Activated gamma-delta T cell (primary cell): ENCODE data around the gene TRIM72.
"Not testable (repeated sequence)": the region's sequence is repeated elsewhere in the genome, so short reads cannot be mapped to it uniquely, and the experiment has no call there.

ENCODE experiments used
- DNase-seq: peaks from one replicate; lab custom pipeline; 2025; lab: John Stamatoyannopoulos, UW

TRIM72 gene

DNA sequence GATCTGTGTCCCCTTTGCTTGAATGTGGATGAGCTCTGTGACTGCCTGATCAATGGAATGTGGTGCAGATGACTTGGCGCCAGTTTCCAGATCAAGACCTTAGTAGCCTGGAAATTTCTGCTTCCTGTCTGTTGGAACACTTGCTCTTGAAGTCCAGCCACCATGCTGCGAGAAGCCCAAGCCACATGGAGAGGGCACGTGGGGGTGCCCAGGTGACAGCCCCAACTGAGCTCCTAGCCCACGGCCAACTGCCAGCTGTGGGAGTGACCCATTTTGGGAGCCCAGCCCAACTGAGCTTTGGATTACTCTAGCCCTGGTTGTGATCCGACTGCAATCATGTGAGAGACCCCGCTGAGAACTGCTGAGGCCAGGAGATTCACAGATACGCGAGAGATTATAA, 42.5 kb downstream of the TRIM72 start:
- no peak for DNase-seq

GRCh38 chr16:31258366-31258765, 44.4 kb downstream of the TRIM72 start:
- DNase-seq, result no peak

DNA sequence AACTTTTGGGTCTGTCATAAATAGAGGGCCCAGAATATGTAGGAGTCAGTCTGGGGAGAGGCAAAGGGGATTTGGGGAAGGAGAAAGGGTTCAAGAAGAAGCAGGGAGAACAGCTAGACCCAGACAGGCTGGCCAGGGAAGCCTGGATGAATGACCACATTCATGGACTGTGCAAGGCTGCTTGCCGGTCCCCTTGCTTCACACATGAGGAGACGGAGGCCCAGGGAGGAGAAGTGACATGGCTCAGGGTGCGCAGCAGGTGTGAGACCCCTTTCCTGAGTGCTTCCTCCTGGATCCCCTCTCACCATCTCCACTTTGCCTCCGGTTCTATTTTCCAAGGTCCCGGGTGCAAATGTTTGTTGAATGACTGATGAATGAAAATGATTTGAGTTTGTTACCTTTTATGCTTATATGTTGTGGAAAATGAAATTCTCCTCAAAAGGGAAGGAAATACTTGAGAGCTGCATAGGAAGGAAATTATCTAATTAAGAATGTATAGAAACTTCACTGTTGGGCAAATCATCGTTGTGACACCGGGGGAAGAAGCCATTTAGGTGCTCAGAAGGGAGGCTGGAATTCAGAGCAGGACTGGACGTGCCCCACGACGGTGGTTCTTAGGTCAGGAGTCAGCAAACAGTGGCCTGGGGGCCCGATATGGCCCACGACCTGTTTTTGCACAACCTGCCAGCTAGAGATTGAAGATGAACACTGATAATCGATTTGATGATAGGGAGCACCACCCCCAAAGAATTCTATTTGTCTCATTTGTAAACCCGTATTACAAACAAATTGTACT, 46.4 kb downstream of the TRIM72 start:
- DNase-seq, result no peak

DNA sequence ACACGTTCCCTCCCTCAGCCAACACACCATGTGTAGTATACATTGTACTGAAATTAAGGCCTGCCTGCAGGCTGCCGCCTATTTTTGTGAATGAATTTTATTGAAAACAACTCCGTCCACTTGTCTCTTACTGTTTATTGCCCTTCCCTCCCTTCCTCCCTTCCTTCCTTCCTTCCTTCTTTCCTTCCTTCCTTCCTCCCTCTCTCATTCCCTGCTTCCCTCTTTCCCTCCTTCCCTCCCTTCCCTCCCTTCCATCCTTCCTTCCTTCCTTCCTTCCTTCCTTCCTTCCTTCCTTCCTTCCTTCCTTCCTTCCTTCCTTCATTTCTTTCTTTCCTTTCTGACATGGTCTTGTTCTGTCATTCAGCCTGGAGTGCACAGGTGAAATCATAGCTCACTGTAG, 48.2 kb downstream of the TRIM72 start:
- no peak for DNase-seq

GRCh38 chr16:31265329-31266245, 51.7 kb downstream of the TRIM72 start:
- DNase-seq, result peak; percentile 59

- DNase-seq, result no peak
Observed at GRCh38 chr16:31267332-31268032, 53.6 kb downstream of the TRIM72 start.

GRCh38 chr16:31268033-31268365, 54.1 kb downstream of the TRIM72 start:
- no peak for DNase-seq

GRCh38 chr16:31268891-31269290, 55.0 kb downstream of the TRIM72 start:
- no peak for DNase-seq

DNA sequence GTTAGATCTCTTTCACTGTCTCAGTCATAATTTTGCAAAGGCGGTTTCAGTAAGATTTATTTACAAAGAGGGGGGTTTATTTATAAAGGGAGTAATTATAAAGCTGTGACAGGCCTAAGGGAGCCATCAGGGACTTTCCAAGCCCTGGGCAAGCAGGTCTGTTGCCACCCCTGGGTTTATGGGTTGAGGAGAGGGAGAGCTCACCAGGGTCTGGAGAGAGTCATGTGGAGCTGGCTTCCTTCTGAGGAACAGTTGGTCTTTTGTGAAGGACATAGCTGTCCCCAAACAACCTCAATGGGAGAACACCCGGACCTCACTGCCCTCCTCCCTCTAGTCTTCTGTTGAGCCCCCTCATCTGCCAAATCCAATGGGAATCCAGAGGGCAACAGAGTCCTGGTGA, 55.6 kb downstream of the TRIM72 start:
- DNase-seq, result no peak

DNA sequence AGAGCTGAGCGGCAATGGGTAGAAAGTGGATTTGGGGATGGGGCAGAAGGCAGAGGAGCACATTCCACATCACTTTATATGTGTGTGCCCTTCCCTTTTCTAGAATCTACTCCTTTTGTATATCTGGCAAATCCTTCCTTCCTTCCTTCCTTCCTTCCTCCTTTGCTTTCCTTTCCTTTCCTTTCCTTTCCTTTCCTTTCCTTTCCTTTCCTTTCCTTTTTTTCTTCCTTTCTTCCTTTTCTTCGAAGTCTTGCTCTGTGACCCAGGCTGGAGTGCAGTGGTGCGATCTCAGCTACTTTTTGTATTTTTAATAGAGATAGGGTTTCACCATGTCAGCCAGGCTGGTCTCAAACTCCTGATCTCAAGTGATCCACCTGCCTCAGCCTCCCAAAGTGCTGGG, 56.1 kb downstream of the TRIM72 start:
- not testable (repeated sequence) for DNase-seq

DNA sequence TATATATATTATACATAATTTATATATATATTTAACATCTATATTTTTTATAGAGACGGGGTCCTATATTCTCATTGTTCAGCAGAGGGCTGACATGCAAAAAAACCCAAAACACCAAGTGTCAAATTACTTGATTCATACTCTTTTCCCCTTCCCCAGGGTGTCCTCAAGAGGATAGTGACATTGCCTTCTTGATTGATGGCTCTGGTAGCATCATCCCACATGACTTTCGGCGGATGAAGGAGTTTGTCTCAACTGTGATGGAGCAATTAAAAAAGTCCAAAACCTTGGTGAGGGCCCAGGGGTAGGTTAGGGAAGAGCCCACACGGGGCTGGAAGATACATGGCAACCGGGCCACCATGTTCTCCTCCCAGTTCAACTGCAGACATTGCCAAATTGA, 56.9 kb downstream of the TRIM72 start:
- no peak for DNase-seq

DNA sequence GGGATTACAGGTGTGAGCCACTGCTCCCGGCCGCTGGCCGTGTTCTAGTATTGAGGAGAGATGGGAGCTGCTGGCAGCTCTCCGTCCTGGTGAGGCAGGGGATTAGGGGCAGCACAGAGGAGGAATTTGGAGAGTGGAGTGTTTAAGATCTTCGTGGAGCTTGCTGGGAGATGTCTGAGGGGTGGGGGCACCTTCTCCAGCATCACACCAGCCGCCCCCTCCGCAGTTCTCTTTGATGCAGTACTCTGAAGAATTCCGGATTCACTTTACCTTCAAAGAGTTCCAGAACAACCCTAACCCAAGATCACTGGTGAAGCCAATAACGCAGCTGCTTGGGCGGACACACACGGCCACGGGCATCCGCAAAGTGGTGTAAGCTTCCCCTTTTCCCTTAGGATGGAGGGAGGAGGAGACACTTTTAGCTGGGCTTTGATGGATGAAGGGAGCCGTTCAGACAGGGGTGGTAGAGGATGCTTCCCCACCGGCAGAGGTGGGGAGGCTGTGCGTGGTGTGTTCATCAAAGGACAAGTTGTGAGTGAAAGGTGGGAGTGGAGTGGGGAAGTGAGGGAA, 57.8 kb downstream of the TRIM72 start:
- no peak for DNase-seq

- DNase-seq, result no peak
Observed at GRCh38 chr16:31273187-31273586, 59.3 kb downstream of the TRIM72 start.

GRCh38 chr16:31273676-31274075, 59.8 kb downstream of the TRIM72 start:
- no peak for DNase-seq

DNA sequence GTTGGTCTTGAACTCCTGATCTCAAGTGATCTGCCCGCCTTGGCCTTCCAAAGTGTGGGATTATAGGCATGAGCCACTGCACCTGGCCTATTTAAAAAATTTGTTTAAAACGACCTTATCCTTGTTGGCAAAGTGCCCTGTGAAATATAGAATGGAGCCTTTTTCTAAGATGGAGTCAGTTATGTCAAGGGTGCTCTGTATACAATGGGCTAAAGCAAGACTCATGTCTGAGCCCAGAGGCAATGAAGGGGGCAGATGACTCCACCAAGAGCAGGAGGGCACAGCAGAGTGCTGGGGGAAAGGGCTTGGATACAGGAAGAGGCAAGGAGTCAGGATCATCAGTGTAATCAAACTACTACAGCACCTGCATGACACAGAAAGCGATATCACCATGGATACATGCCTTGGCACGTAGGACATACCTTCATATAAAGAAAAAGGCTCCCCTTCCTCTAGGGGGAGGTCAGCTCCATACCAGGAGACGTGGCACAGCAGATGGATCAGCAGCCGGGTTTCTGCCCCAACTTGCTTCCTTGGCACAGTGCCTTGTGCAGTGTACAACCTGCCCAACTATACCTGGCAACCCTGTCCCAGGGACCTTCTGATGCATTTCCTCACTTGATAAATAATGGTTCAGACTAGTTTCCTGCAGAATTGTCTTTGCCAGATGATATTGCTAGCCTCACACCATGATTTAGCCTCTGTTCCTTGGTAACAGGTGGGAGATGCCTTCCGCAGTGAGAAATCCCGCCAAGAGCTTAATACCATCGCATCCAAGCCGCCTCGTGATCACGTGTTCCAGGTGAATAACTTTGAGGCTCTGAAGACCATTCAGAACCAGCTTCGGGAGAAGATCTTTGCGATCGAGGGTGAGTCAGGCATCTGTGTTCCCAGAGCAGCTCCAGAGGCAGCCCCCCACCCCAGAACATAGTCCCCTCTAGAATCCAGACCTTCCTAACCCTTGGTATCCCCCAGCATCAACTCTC, 61.2 kb downstream of the TRIM72 start:
- DNase-seq, result no peak

GRCh38 chr16:31276600-31276999, 62.7 kb downstream of the TRIM72 start:
- DNase-seq, result no peak

DNA sequence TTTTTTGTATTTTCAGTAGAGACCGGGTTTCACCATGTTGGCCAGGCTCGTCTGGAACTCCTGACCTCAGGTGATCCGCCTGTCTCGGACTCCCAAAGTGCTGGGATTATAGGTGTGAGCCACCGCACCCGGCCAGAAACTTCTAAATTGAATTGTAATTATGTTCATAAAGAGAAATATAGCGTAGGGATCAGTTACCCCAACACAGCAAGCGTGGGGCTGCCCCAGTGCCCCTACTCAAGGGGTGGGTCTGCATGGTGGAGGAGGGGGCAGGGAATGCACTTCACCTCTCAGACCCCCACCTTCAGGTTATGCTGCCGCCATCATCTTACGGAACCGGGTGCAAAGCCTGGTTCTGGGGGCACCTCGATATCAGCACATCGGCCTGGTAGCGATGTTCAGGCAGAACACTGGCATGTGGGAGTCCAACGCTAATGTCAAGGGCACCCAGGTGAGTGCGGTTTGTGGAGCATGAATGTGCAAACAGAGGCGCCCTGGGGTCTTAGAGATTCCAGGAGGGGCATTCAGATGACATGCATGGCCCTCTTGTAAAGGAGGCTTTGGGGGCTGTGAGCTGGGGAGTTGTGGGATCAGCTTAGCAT, 63.8 kb downstream of the TRIM72 start:
- DNase-seq, result no peak

DNA sequence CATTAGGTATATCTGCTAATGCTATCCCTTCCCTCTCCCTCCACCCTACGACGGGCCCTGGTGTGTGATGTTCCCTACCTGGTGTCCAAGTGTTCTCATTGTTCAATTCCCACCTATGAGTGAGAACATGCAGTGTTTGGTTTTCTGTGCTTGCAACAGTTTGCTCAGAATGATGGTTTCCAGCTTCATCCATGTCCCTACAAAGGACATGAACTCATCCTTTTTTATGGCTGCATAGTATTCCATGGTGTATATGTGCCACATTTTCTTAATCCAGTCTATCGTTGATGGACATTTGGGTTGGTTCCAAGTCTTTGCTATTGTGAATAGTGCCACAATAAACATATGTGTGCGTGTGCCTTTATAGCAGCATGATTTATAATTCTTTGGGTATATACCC, 64.9 kb downstream of the TRIM72 start:
- not testable (repeated sequence) for DNase-seq
